Measurements from ENCODE around the gene COLGALT1. TPM values are rescaled to one million over a fixed set of nuclear protein-coding genes. Genes with fewer than 3 reads are reported as not detected.
"Not testable (repeated sequence)": the region's sequence is repeated elsewhere in the genome, so short reads cannot be mapped to it uniquely, and the experiment has no call there.

The COLGALT1 gene
- total RNA-seq, 1 donor from 2014 or later: 17.1 TPM

DNA sequence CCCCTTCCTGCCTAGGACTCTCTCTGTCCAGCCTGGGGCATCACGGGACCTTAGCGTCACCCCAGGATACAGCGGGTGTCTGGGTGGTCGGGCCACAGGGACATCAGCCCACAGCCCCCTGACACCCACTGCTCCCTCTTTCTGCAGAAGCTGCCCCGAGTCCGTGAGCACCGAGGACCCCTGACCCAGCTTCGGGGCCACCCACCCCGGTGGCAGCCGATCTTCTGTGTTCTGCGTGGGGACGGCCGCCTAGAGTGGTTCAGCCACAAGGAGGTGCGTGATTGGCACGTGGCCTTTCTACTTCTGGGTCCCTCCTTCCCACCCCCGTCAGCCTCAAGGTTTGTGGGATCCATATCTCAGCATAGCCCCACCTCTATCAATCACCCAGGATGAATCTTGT lies 23.3 kb upstream of the COLGALT1 start:
- no peak for DNase-seq (ENCODE audit: low spot score in 2 of 2)

GRCh38 chr19:17532557-17532956 lies 22.9 kb upstream of the COLGALT1 start:
- no peak for FAIRE-seq
- DNase-seq (ENCODE audit: low spot score in 2 of 2): no peak

More for the DNA sequence above, 23.3 kb upstream of the COLGALT1 start:
- no peak for FAIRE-seq

DNA sequence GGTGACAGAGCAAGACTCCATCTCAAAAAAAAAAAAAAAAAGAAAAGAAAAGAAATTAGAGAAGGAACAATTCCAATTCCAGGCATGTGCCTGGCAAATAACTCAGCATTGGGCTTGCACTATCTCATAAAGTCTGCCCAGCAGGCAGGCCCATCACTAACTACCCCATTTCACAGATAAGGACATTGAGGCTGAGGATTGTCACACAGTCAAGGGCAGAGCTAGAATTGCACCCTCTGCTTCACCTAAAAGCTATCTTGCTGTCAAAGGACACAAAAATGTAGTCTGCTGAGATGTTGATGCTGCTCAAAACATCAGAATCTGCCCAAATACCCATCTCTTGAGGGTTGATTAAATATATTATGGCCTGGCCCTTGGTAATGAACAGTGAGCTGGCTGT lies 20.7 kb upstream of the COLGALT1 start:
- no peak for DNase-seq (ENCODE audit: low spot score in 2 of 2)
- FAIRE-seq: no peak

DNA sequence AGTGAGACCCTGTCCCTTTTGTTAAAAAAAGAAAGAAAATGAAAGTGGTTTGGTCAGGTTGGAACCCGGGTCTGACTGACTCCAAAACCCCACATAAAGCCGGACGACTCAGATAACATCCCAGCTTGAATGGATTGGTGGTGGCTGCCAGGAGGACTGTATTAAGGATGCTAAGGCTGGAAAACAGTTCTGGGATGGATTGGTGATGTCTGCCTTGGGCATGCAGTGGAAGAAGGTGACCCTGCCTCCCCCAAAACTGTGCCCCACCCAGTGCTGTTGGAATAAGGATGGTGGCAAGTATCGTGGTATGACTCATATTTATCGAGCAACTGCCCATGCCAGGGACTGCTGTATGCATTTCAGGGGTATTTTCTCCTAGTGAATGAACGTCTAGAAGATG lies 18.5 kb upstream of the COLGALT1 start:
- DNase-seq (ENCODE audit: low spot score in 2 of 2) (no peak), FAIRE-seq (no peak)

GRCh38 chr19:17538684-17539237 lies 16.7 kb upstream of the COLGALT1 start:
- no peak for DNase-seq (ENCODE audit: low spot score in 2 of 2)
- FAIRE-seq: no peak

DNA sequence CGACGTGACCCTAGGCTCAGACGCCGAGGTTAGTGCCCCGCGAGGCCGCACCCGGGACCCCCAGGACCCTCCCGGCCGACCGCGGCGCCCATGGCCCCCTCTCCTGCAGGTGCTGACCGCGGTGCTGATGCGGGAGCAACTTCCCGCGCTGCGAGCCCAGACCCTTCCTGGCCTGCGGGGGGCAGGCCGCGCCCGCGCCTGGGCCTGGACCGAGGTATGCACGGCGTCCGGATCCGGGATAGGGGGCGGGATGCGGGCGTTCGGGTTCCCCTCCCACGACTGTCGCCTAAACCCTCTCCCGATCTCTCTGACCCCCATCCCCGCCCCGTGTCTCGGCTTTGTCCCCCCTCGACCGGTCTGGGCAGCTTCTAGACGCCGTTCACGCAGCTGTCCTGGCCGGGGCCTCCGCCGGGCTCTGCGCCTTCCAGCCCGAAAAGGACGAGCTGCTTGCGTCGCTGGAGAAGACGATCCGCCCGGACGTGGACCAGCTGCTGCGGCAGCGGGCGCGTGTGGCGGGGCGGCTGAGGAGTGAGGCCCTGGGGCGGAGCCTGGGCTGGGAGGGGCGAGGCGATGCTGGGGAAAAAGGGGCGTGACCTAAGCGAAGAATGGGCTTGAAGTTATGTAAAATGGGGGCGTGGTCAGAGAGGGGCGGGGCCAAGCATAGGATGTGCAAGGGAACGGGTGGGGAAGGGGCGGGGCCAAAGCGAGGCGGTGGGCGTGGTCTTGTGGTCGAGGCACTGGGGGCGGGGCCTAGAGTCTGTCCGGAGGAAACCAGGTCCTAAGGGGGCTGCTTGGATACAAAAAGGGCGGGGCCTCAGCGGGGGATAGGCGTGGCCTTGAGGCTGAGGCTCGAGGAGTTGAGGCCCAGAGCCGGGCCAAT lies 16.0 kb upstream of the COLGALT1 start:
- DNase-seq (ENCODE audit: low spot score in 2 of 2): peak; percentile 79 to 97
- FAIRE-seq: no peak

- FAIRE-seq (no peak), DNase-seq (ENCODE audit: low spot score in 2 of 2) (no peak)
Measured at GRCh38 chr19:17540174-17540573, 15.3 kb upstream of the COLGALT1 start.

DNA sequence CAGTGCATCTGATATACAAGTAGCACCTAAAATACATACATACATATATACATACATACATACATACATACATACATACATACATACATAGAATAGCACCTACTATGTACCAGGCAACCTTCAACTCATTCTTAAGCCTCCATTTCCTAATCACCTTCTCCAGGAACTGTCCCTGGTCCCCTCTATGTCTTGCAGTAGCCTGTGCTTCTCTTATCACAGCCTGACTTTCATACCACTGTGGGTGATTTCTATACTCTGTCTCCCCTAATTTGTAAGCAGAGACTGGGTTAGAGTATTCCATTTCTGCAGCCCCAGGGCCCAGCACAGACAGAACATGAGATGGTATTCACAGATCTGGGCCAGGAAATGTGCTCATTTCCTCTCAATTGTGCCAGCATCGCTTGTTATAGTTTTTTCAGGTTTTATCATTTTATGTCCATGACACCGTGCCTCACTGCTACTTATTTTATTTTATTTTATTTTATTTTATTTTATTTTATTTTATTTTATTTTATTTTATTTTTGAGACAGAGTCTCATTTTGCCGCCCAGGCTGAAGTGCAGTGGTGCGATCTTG lies 14.2 kb upstream of the COLGALT1 start:
- DNase-seq (ENCODE audit: low spot score in 2 of 2) (peak in 1 of 2 donors; percentile 14), FAIRE-seq (no peak)

GRCh38 chr19:17542042-17542441 lies 13.4 kb upstream of the COLGALT1 start:
- FAIRE-seq: no peak

GRCh38 chr19:17542793-17543582 lies 12.5 kb upstream of the COLGALT1 start:
- FAIRE-seq: no peak
- DNase-seq (ENCODE audit: low spot score in 2 of 2): peak in 1 of 2 donors; percentile 16

More at GRCh38 chr19:17542042-17542441, 13.4 kb upstream of the COLGALT1 start:
- peak in 1 of 2 donors; percentile 9 for DNase-seq (ENCODE audit: low spot score in 2 of 2)

DNA sequence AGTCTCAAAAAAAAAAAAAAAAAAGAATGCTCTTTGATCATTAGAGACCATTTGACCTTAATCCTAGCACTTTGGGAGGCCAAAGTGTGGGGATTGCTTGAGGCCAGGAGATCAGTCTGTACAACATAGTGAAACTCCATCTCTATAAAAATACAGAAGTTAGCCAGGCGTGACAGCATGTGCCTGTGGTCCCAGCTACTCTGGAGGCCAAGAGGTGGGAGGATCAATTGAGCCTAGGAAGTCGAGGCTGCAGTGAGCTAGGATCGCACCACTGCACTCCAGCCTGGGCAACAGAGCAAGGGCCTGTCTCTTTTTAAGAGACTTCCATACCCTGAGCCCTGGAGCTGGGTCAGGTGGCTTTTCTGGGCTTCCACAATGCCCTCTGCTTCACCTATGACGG lies 11.5 kb upstream of the COLGALT1 start:
- FAIRE-seq: no peak

GRCh38 chr19:17544418-17544817 lies 11.0 kb upstream of the COLGALT1 start:
- no peak for FAIRE-seq
- peak in 1 of 2 donors; percentile 4 for DNase-seq (ENCODE audit: low spot score in 2 of 2)

More for the DNA sequence above, 11.5 kb upstream of the COLGALT1 start:
- DNase-seq (ENCODE audit: low spot score in 2 of 2): no peak

DNA sequence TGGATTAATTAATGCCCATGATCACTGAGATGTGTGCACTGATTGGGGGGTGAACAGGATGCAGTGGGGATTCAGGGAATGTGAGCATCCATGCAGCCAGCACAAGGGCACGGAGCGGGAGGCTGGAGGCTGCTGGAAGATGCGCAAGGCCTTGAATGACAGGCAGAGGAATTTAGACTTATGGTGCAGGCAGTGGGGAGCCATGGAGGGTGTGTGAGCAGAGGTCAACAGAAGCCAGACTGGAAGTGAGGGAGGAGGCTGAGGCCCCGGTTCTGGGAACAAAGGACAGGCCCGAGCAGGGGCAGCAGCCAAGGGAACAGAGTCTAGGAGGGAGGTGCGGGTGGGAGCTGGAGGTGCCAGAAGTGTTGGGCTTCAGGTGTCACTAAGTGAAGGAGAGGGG lies 7.3 kb upstream of the COLGALT1 start:
- DNase-seq (ENCODE audit: low spot score in 2 of 2) (no peak), FAIRE-seq (no peak)

GRCh38 chr19:17549085-17549740 lies 6.2 kb upstream of the COLGALT1 start:
- DNase-seq (ENCODE audit: low spot score in 2 of 2): no peak
- no peak for FAIRE-seq

DNA sequence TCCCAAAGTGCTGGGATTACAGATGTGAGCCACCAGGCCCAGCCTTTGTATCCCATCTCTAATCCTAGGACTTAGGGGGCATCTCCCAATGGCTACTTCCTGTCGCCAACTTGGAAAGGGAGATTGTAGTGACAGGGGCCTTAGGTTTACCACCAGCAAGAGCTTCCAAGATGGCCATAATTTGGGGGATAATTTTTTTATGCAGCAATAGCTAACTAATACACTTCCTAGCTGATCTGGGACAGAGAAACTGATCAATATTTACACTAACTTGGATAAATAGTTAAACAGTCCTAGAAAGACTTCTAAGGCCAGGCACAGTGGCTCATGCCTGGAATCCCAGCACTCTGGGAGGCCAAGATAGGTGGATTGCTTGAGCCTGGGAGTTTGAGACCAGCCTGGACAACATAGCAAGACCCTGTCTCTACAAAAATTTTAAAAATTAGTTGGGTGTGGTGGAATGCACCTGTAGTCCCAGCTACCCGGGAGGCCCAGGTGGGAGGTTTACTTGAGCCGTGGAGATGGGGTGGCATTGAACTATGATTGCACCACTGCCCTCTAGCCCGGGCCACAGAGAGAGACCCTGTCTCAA lies 5.3 kb upstream of the COLGALT1 start:
- FAIRE-seq (no peak), DNase-seq (ENCODE audit: low spot score in 2 of 2) (no peak)

DNA sequence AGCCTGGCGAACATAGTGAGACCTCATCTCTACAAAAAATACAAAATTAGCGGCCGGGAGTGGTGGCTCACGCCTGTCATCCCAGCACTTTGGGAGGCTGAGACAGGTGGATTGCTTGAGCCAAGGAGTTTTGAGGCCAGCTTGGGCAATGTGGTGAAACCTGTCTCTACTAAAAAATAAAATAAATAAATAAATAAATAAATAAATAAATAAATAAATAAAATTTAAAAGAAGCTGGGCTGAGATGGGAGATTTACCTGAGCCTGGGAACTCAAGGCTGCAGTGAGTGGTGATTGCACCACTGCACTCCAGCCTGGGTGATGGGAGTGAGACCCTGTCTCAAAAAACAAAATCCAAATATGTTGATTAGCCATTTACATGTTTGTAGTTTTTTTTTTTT lies 2.7 kb upstream of the COLGALT1 start:
- not testable (repeated sequence) for DNase-seq (ENCODE audit: low spot score in 2 of 2); FAIRE-seq

- DNase-seq (ENCODE audit: low spot score in 2 of 2) (no peak), FAIRE-seq (no peak)
Measured at GRCh38 chr19:17553256-17553655, 2.2 kb upstream of the COLGALT1 start.

- no peak for FAIRE-seq
- DNase-seq (ENCODE audit: low spot score in 2 of 2): no peak
Measured at GRCh38 chr19:17554968-17555479, 425 bp upstream of the COLGALT1 start.

Measured in frontal cortex (tissue), 4 donors.